Central memory CD8-positive, alpha-beta T cell (primary cell): ENCODE measurements around the gene KLHL25.
A peak's percentile ranks its signal among the peaks of the same experiment; 100 is the strongest.

Source experiments
- ATAC-seq: fragments of 150-1000 bp; cut with Tn5 transposase; replicated peaks from 2 replicates; pipeline ENCODE4 v1.10.0; 2022; ENCODE audit warnings: mild to moderate bottlenecking, moderate FRiP score, moderate number of reproducible peaks; ENCODE audit not compliant: poor library complexity, severe bottlenecking; ENCODE audit errors: extremely low read depth
- DNase-seq, 2 donors: peaks; one replicate each; pipeline ENCODE4 v3.0.0; 2021; ENCODE audit warnings: low spot score in 2 of 2
- H3K27ac Mint-ChIP-seq: one replicate; pipeline ENCODE4 v1.8.0; 2022; ENCODE audit warnings: low read depth, mild to moderate bottlenecking, moderate library complexity, mixed read lengths
- H3K27me3 Mint-ChIP-seq: one replicate; pipeline ENCODE4 v1.8.0; 2022; ENCODE audit warnings: mixed read lengths
- H3K36me3 Mint-ChIP-seq: one replicate; pipeline ENCODE4 v1.8.0; 2022; ENCODE audit warnings: mild to moderate bottlenecking, moderate library complexity, mixed read lengths; ENCODE audit not compliant: insufficient read depth
- H3K4me1 Mint-ChIP-seq: one replicate; pipeline ENCODE4 v1.8.0; 2022; ENCODE audit warnings: mixed read lengths
- H3K4me3 Mint-ChIP-seq: one replicate; pipeline ENCODE4 v1.8.0; 2022; ENCODE audit warnings: mild to moderate bottlenecking, moderate library complexity, mixed read lengths
- H3K9me3 Mint-ChIP-seq: one replicate; pipeline ENCODE4 v1.8.0; 2022; ENCODE audit warnings: mixed read lengths

KLHL25 gene

DNA sequence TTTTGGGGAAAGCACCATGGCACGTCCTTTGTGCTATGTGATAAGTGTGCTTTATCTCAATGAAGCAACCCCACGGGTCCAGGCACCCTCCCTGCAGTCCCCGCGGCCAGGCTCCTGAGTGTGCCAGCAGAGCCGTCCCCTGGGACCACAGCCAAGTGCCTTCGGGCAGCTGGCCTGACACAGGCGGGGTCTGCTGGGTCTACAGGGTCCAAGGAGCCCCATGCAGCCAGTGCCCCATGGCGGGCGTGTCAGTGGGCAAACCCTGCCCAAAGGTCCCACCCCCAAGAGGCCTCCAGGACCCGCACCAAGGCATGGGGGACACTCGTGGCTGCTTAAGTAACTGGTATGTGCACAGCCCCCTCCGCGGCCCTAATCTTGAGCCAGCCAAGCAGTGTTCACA lies 35.3 kb downstream of the KLHL25 start:
- Mint-ChIP-seq H3K4me1 (peaks cover 5% of the 10 kb centered on the region), H3K27me3 (no peaks in the 10 kb centered on the region), H3K27ac (no peak overlapping the region), H3K4me3 (no peak overlapping the region), H3K36me3 (peaks cover 12% of the 10 kb centered on the region), H3K9me3 (no peaks in the 10 kb centered on the region)
- ATAC-seq (no peak), DNase-seq (no peak)

DNA sequence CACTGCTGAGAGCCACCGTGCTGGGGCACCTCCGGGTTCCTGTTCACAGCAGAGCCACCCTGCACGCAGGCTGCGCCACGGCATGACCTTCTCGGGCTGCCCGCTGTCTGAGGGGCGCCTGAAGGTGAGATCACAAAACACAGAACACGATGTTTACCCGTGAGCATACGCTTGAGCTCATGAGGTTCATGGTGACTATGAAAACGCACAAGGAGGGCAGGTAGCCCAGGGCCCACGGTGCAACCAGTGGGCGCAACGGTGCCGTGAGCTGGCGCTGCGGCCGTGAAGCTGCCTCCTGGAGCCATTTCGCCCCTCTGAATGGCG lies 36.1 kb downstream of the KLHL25 start:
- DNase-seq (no peak), ATAC-seq (no peak)
- H3K27ac Mint-ChIP-seq = no peak overlapping the region
- peaks cover 11% of the 10 kb centered on the region for H3K36me3 Mint-ChIP-seq
- H3K4me1 Mint-ChIP-seq = peaks cover 5% of the 10 kb centered on the region
- no peaks in the 10 kb centered on the region for H3K27me3 Mint-ChIP-seq
- no peak overlapping the region for H3K4me3 Mint-ChIP-seq
- H3K9me3 Mint-ChIP-seq = no peaks in the 10 kb centered on the region

DNA sequence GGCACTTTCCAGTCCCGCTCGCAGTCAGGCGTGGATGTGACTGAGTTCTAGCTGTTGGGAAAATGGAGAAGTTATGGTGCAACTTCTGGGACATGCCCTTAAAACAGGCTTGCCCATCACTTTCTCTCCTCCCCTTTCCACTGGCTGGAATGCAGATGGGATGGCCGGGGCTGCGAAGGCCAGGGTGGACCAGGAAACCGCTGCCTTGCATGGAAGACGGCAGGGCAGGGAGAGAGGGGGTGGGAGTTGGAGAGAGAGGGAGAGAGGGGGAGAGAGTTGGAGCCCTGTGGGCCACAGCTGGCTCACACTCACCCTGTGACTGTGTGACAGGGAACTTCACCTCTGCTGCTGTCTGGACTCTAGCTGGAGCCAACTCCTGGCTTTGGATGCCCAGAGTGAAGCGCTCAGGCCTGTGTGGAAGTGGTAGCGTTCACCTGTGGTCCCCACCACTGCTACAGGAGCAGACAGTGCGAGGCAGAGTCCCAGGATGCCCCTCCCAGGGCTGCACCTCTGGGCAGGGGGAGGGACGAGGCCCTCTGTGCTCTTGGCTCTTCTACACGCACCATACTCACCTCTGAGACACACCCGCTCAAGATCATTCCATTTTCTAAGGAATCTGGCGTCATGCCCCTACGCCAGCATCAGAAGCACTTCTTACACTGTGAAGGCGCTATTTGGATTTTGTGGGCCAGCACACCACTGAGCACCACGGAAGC lies 36.6 kb downstream of the KLHL25 start:
- Mint-ChIP-seq H3K4me3 (no peak overlapping the region), H3K36me3 (peaks cover 11% of the 10 kb centered on the region), H3K4me1 (no peaks in the 10 kb centered on the region), H3K27ac (no peak overlapping the region), H3K9me3 (no peaks in the 10 kb centered on the region), H3K27me3 (no peaks in the 10 kb centered on the region)
- ATAC-seq (no peak), DNase-seq (no peak)

- DNase-seq (no peak), ATAC-seq (no peak)
- no peaks in the 10 kb centered on the region for H3K27me3 Mint-ChIP-seq
- H3K27ac Mint-ChIP-seq = no peak overlapping the region
- peaks cover 11% of the 10 kb centered on the region for H3K36me3 Mint-ChIP-seq
- no peaks in the 10 kb centered on the region for H3K9me3 Mint-ChIP-seq
- H3K4me3 Mint-ChIP-seq = no peak overlapping the region
- H3K4me1 Mint-ChIP-seq = no peaks in the 10 kb centered on the region
These were observed 37.4 kb downstream of the KLHL25 start for GRCh38 chr15:85757073-85757938.

- Mint-ChIP-seq H3K36me3 (peaks cover 7% of the 10 kb centered on the region), H3K27me3 (no peaks in the 10 kb centered on the region), H3K4me3 (no peak overlapping the region), H3K27ac (peak overlapping the region; percentile 19), H3K4me1 (peaks cover 2% of the 10 kb centered on the region), H3K9me3 (no peaks in the 10 kb centered on the region)
- DNase-seq (no peak), ATAC-seq (no peak)
These were observed 38.2 kb downstream of the KLHL25 start for GRCh38 chr15:85756411-85757072.

DNA sequence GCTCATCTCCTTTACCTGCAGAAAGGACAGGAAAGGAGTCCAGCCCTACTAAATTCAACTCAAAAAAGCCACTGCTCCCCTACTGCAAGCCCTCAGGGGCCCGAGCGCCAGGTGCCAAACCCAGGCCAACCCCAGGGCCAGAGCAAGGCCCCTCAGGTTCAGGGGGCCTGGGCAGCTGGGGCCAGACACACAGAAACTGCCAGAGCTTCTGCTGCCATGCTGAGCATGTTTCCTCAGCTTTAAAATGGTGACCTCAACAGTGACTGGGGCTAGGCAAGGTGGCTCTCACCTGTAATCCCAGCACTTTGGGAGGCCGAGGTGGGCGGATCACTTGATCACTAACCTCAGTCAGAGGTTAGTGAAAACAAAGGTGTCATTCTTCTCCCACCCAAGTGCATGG lies 38.8 kb downstream of the KLHL25 start:
- Mint-ChIP-seq H3K27ac (peak overlapping the region; percentile 19), H3K4me3 (no peak overlapping the region), H3K4me1 (peaks cover 8% of the 10 kb centered on the region), H3K9me3 (no peaks in the 10 kb centered on the region), H3K36me3 (peaks cover 9% of the 10 kb centered on the region), H3K27me3 (no peaks in the 10 kb centered on the region)
- ATAC-seq = no peak
- DNase-seq = no peak

GRCh38 chr15:85755471-85755870 lies 39.3 kb downstream of the KLHL25 start:
- Mint-ChIP-seq H3K27ac (no peak overlapping the region), H3K36me3 (peaks cover 11% of the 10 kb centered on the region), H3K27me3 (no peaks in the 10 kb centered on the region), H3K4me3 (no peak overlapping the region), H3K4me1 (peaks cover 13% of the 10 kb centered on the region), H3K9me3 (no peaks in the 10 kb centered on the region)
- no peak for ATAC-seq
- DNase-seq = no peak

- Mint-ChIP-seq H3K4me3 (no peak overlapping the region), H3K4me1 (peaks cover 14% of the 10 kb centered on the region), H3K9me3 (no peaks in the 10 kb centered on the region), H3K27ac (no peak overlapping the region), H3K27me3 (no peaks in the 10 kb centered on the region), H3K36me3 (peaks cover 13% of the 10 kb centered on the region)
- DNase-seq = no peak
- no peak for ATAC-seq
These were observed 39.7 kb downstream of the KLHL25 start for GRCh38 chr15:85754989-85755388.

GRCh38 chr15:85753791-85754452 lies 40.8 kb downstream of the KLHL25 start:
- ATAC-seq (no peak), DNase-seq (no peak)
- Mint-ChIP-seq H3K27ac (peak overlapping the region; percentile 74), H3K4me3 (no peak overlapping the region), H3K9me3 (no peaks in the 10 kb centered on the region), H3K27me3 (no peaks in the 10 kb centered on the region), H3K36me3 (peaks cover 19% of the 10 kb centered on the region), H3K4me1 (peaks cover 14% of the 10 kb centered on the region)

DNA sequence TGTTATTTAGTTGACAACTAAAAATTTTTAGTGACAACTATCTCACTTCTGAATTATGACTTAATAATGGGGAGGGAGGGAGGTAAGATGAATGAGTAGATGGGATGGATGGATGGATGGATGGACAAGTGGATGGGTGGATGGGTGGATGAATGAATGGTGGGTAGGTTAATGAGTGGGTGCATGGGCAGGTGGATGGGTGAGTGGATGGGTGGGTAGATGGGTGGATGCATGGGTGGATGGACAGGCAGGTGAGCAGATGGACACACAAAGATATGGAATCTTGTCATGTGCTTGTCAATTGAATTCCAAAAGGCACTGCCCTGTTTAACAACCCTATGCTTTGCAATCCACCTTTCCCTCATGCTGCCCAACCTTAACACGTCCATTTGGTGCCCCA lies 41.5 kb downstream of the KLHL25 start:
- H3K27ac Mint-ChIP-seq = peak overlapping the region; percentile 74

GRCh38 chr15:85752491-85752961 lies 42.2 kb downstream of the KLHL25 start:
- ATAC-seq = no peak
- H3K27ac Mint-ChIP-seq = peak overlapping the region; percentile 64
- no peak overlapping the region for H3K4me3 Mint-ChIP-seq

More for the DNA sequence above, 41.5 kb downstream of the KLHL25 start:
- ATAC-seq (no peak), DNase-seq (no peak)
- Mint-ChIP-seq H3K9me3 (no peaks in the 10 kb centered on the region), H3K4me3 (no peak overlapping the region), H3K4me1 (peaks cover 14% of the 10 kb centered on the region), H3K27me3 (no peaks in the 10 kb centered on the region), H3K36me3 (peaks cover 22% of the 10 kb centered on the region)

DNA sequence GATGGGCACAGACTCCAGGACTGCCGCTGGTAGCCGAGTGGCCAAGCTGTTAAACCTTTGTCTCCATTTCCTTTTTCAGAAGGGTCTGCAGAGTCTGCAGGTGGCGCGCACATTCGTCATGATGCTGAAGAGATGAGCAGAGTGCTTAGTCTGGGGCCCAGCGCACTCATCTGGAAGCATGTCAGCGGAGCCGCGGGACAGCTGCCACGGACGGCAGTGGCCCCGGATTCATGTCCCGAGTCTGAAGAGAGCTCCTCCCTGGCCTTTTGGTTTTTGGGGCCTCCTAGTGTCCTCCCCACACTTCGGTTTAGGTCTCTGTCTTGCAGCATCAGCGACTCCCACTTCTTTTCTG lies 42.6 kb downstream of the KLHL25 start:
- H3K36me3 Mint-ChIP-seq = peaks cover 29% of the 10 kb centered on the region
- H3K4me3 Mint-ChIP-seq = no peak overlapping the region
- no peaks in the 10 kb centered on the region for H3K27me3 Mint-ChIP-seq
- H3K9me3 Mint-ChIP-seq = no peaks in the 10 kb centered on the region
- peak overlapping the region; percentile 42 for H3K27ac Mint-ChIP-seq
- H3K4me1 Mint-ChIP-seq = peaks cover 14% of the 10 kb centered on the region
- DNase-seq = no peak
- ATAC-seq = no peak

More at GRCh38 chr15:85752491-85752961, 42.2 kb downstream of the KLHL25 start:
- Mint-ChIP-seq H3K9me3 (no peaks in the 10 kb centered on the region), H3K4me1 (peaks cover 14% of the 10 kb centered on the region), H3K36me3 (peaks cover 26% of the 10 kb centered on the region), H3K27me3 (no peaks in the 10 kb centered on the region)
- no peak for DNase-seq
